GM23338 (cell line): ENCODE measurements around the gene ZNF415. TPM values are rescaled to one million over a fixed set of nuclear protein-coding genes. Genes with fewer than 3 reads are reported as not detected.

Source experiments
- ATAC-seq: fragments of 200-7000 bp; cut with Tn5 transposase; 3 replicates; pipeline ENCODE4 v1.9.1; 2020
- DNase-seq: peaks from one replicate; pipeline ENCODE4 v3.0.0-alpha.2; 2015; ENCODE audit warnings: low spot score
- H2AFZ ChIP-seq: fragments of 200-600 bp; sonication (generic); 2 replicates; pipeline ENCODE4 v1.8.0; 2016; ENCODE audit warnings: antibody characterized with exemption, mild to moderate bottlenecking, moderate library complexity
- H3F3A ChIP-seq: fragments of 200-600 bp; sonication (generic); replicated peaks from 2 replicates; pipeline ENCODE4 v1.8.0; 2017; ENCODE audit warnings: antibody characterized with exemption, mixed run types, low read depth
- H3K27ac ChIP-seq: fragments of 200-600 bp; sonication (generic); 2 replicates; pipeline ENCODE4 v1.6.1; 2016; ENCODE audit warnings: low read depth
- H3K27me3 ChIP-seq: fragments of 200-600 bp; sonication (generic); 2 replicates; pipeline ENCODE4 v1.8.0; 2016; ENCODE audit warnings: mild to moderate bottlenecking, mixed run types, moderate library complexity; ENCODE audit not compliant: insufficient read depth
- H3K36me3 ChIP-seq: fragments of 200-600 bp; sonication (generic); 2 replicates; pipeline ENCODE4 v1.8.0; 2016; ENCODE audit warnings: mild to moderate bottlenecking; ENCODE audit not compliant: insufficient read depth
- H3K4me1 ChIP-seq: fragments of 200-600 bp; sonication (generic); 2 replicates; pipeline ENCODE4 v1.8.0; 2016; ENCODE audit warnings: mild to moderate bottlenecking, moderate library complexity; ENCODE audit not compliant: insufficient read depth
- H3K4me2 ChIP-seq: fragments of 200-600 bp; sonication (generic); 2 replicates; pipeline ENCODE4 v1.7.1; 2017; ENCODE audit warnings: mixed run types
- H3K4me3 ChIP-seq: fragments of 200-600 bp; sonication (generic); 2 replicates; pipeline ENCODE4 v1.6.1; 2016; ENCODE audit warnings: mixed run types
- H3K79me2 ChIP-seq: fragments of 200-600 bp; sonication (generic); replicated peaks from 2 replicates; pipeline ENCODE4 v1.8.0; 2017; ENCODE audit warnings: mild to moderate bottlenecking; ENCODE audit not compliant: insufficient read depth
- H3K9me2 ChIP-seq: fragments of 200-600 bp; sonication (generic); 2 replicates; pipeline ENCODE4 v1.8.0; 2017; ENCODE audit not compliant: insufficient read depth
- H4K20me1 ChIP-seq: fragments of 200-600 bp; sonication (generic); replicated peaks from 2 replicates; pipeline ENCODE4 v1.8.0; 2017; ENCODE audit warnings: mild to moderate bottlenecking; ENCODE audit not compliant: insufficient read depth
- H3K27ac Mint-ChIP-seq: 2 replicates; pipeline ENCODE4 v1.8.0; 2020; ENCODE audit warnings: inconsistent platforms, mild to moderate bottlenecking, moderate library complexity, mixed read lengths
- H3K27me3 Mint-ChIP-seq: 3 replicates; pipeline ENCODE4 v1.8.0; 2022; ENCODE audit warnings: low read depth, mild to moderate bottlenecking, moderate library complexity, mixed read lengths, inconsistent platforms; ENCODE audit not compliant: insufficient read depth, poor library complexity
- H3K36me3 Mint-ChIP-seq: 3 replicates; pipeline ENCODE4 v1.8.0; 2021; ENCODE audit warnings: low read depth, mild to moderate bottlenecking, inconsistent platforms, moderate library complexity, mixed read lengths
- H3K4me1 Mint-ChIP-seq: 3 replicates; pipeline ENCODE4 v1.8.0; 2020; ENCODE audit warnings: mild to moderate bottlenecking, inconsistent platforms, mixed read lengths
- H3K4me3 Mint-ChIP-seq: 3 replicates; pipeline ENCODE4 v1.8.0; 2021; ENCODE audit warnings: moderate library complexity, mild to moderate bottlenecking, inconsistent platforms, mixed read lengths
- H3K9me3 Mint-ChIP-seq: 3 replicates; pipeline ENCODE4 v1.8.0; 2020; ENCODE audit warnings: moderate library complexity, mild to moderate bottlenecking, inconsistent platforms, mixed read lengths
- CREB1 ChIP-seq: fragments of 250-450 bp; sonication (Bioruptor Pico); IDR thresholded peaks from 2 replicates; pipeline ENCODE4 v1.5.0; 2020; ENCODE audit warnings: low read depth, mild to moderate bottlenecking, moderate library complexity
- CTCF ChIP-seq, 2 experiments: fragments of 200-600 bp in 1 of 2; sonication (generic) in 1 of 2; conservative IDR thresholded peaks; 2 replicates each; pipeline versions ENCODE4 v1.5.1 to v1.6.1; 2016 to 2017; ENCODE audit warnings: antibody characterized with exemption in 2 of 2, low read depth in 2 of 2, mild to moderate bottlenecking in 2 of 2, moderate library complexity in 1 of 2
- ETS1 ChIP-seq: IDR thresholded peaks from 2 replicates; pipeline ENCODE4 v1.6.1; 2016; ENCODE audit warnings: antibody characterized with exemption
- EZH2phosphoT487 ChIP-seq: fragments of 200-600 bp; sonication (generic); IDR thresholded peaks from one replicate; pipeline ENCODE4 v1.8.1; 2018; ENCODE audit warnings: antibody characterized with exemption; ENCODE audit not compliant: unreplicated experiment
- NANOG ChIP-seq: IDR thresholded peaks from 2 replicates; pipeline ENCODE4 v1.6.1; 2016; ENCODE audit warnings: antibody characterized with exemption, borderline replicate concordance
- POLR2AphosphoS5 ChIP-seq: IDR thresholded peaks from 2 replicates; pipeline ENCODE4 v1.6.1; 2016; ENCODE audit warnings: antibody characterized with exemption, low read depth
- REST ChIP-seq: IDR thresholded peaks from one replicate; pipeline ENCODE4 v1.6.1; 2018; ENCODE audit warnings: antibody characterized with exemption; ENCODE audit not compliant: unreplicated experiment
- STAT1 ChIP-seq: IDR thresholded peaks from one replicate; pipeline ENCODE4 v1.6.1; 2016; ENCODE audit warnings: antibody characterized with exemption; ENCODE audit not compliant: unreplicated experiment
- ZNF331 ChIP-seq: fragments of 250-450 bp; sonication (Bioruptor Pico); IDR thresholded peaks from 2 replicates; pipeline ENCODE4 v1.5.0; 2020; ENCODE audit warnings: low read depth, mild to moderate bottlenecking, moderate library complexity
- ZNF462 ChIP-seq: fragments of 250-450 bp; sonication (Bioruptor Pico); IDR thresholded peaks from 2 replicates; pipeline ENCODE4 v1.5.0; 2020; ENCODE audit warnings: mild to moderate bottlenecking, moderate library complexity
- polyA plus RNA-seq: library from polyadenylated mRNA; unstranded; fragments of >200 nt; fragmentation: Nextera tagmentation; extraction: Ambion mirVana; gene quantifications from 2 replicates; pipeline ENCODE4 v1.2.1, GENCODE V29; 2016
- total RNA-seq: library from RNA; depleted of rRNA; stranded (reverse); fragments of >200 nt; shearing (Covaris generic); gene quantifications from 2 replicates; pipeline ENCODE4 v1.2.3, GENCODE V29; 2014

ZNF415 gene
- total and polyA plus RNA-seq, 2 experiments from 2014 or later = 9.2 to 9.3 TPM

- H3K36me3 ChIP-seq = peaks cover 34% of the 10 kb centered on the region
- no peaks in the 10 kb centered on the region for H3K79me2 ChIP-seq
- H3K4me3 ChIP-seq = no peak overlapping the region
- no peaks in the 10 kb centered on the region for H3F3A ChIP-seq
- H3K9me2 ChIP-seq = no peaks in the 10 kb centered on the region
- H3K4me1 Mint-ChIP-seq = no peaks in the 10 kb centered on the region
- DNase-seq = no peak
- no peaks in the 10 kb centered on the region for H3K4me1 ChIP-seq
- H3K4me2 ChIP-seq = no peak overlapping the region
- no peak overlapping the region for H3K4me3 Mint-ChIP-seq
- no peak overlapping the region for H3K27ac Mint-ChIP-seq
- H2AFZ ChIP-seq = no peak overlapping the region
- 0 out of 2 replicates have a peak, but pooled peaks cover 3% of the 10 kb centered on the region for H4K20me1 ChIP-seq
- no peak for TF ChIP-seq ETS1
- TF ChIP-seq REST = no peak
- no peak for TF ChIP-seq ZNF462 (CRISPR knock-in tag)
- TF ChIP-seq NANOG = no peak
- no peak for TF ChIP-seq STAT1
- TF ChIP-seq POLR2AphosphoS5 = no peak
- no peak for TF ChIP-seq CREB1 (CRISPR knock-in tag)
- TF ChIP-seq CTCF (conservative IDR thresholded peaks at IDR 0.05; ENCODE audit: low read depth in 2 of 2) = no peak
- no peak for TF ChIP-seq ZNF331 (CRISPR knock-in tag)
- TF ChIP-seq EZH2phosphoT487 = no peak
- H3K27ac ChIP-seq = no peak overlapping the region
- H3K36me3 Mint-ChIP-seq = peaks cover 94% of the 10 kb centered on the region
- peaks cover 57% of the 10 kb centered on the region for H3K9me3 Mint-ChIP-seq
- no peak for ATAC-seq
- no peaks in the 10 kb centered on the region for H3K27me3 ChIP-seq
- H3K27me3 Mint-ChIP-seq = peaks cover 3% of the 10 kb centered on the region
These were observed 14.9 kb upstream of the ZNF415 start for GRCh38 chr19:53147645-53148044.
